SK-N-SH treated with all-trans-retinoic acid at 6 μM for 48 hours (cell line): ENCODE results near the gene PCYT1B.

Source experiments
- ATAC-seq: fragments of 200-7000 bp; cut with Tn5 transposase; 3 replicates; pipeline ENCODE4 v1.9.1; 2020; ENCODE audit warnings: mild to moderate bottlenecking, moderate library complexity
- ARNTL ChIP-seq: fragments of 450-650 bp; formaldehyde crosslinking; IDR thresholded peaks from 2 replicates; pipeline ENCODE4 v1.5.0; 2020; ENCODE audit warnings: low read depth, mild to moderate bottlenecking, moderate library complexity, borderline replicate concordance
- CREB5 ChIP-seq: fragments of 250-450 bp; sonication (Bioruptor Pico); IDR thresholded peaks from 2 replicates; pipeline ENCODE4 v1.5.1; 2020; ENCODE audit warnings: low read depth, mild to moderate bottlenecking, moderate library complexity
- CSDC2 ChIP-seq: fragments of 250-450 bp; sonication (Bioruptor Pico); IDR thresholded peaks from 2 replicates; pipeline ENCODE4 v1.5.0; 2020; ENCODE audit warnings: mild to moderate bottlenecking, moderate library complexity
- ESRRG ChIP-seq: fragments of 250-450 bp; sonication (Bioruptor Pico); IDR thresholded peaks from 2 replicates; pipeline ENCODE4 v1.6.1; 2021; ENCODE audit warnings: mild to moderate bottlenecking
- GLIS3 ChIP-seq: fragments of 250-450 bp; sonication (Bioruptor Pico); IDR thresholded peaks from 2 replicates; pipeline ENCODE4 v1.5.0; 2020; ENCODE audit warnings: mild to moderate bottlenecking, moderate library complexity
- ISL1 ChIP-seq: fragments of 250-450 bp; sonication (Bioruptor Pico); IDR thresholded peaks from 2 replicates; pipeline ENCODE4 v2.1.2; 2022; ENCODE audit warnings: mild to moderate bottlenecking, moderate library complexity
- OSR1 ChIP-seq: fragments of 250-450 bp; sonication (Bioruptor Pico); IDR thresholded peaks from 2 replicates; pipeline ENCODE4 v1.8.0; 2022; ENCODE audit warnings: moderate library complexity, mild to moderate bottlenecking, inconsistent platforms
- PPARA ChIP-seq: fragments of 250-450 bp; sonication (Bioruptor Pico); IDR thresholded peaks from 2 replicates; pipeline ENCODE4 v1.5.0; 2020; ENCODE audit warnings: mild to moderate bottlenecking, borderline replicate concordance
- RARB ChIP-seq: fragments of 250-450 bp; sonication (Bioruptor Pico); IDR thresholded peaks from 2 replicates; pipeline ENCODE4 v1.8.0; 2021; ENCODE audit warnings: mild to moderate bottlenecking, moderate library complexity
- TCF4 ChIP-seq: fragments of 250-450 bp; sonication (Bioruptor Pico); IDR thresholded peaks from 2 replicates; pipeline ENCODE4 v1.8.0; 2021; ENCODE audit warnings: mild to moderate bottlenecking, moderate library complexity, borderline replicate concordance
- TOX ChIP-seq: fragments of 250-450 bp; sonication (Bioruptor Pico); IDR thresholded peaks from 2 replicates; pipeline ENCODE4 v1.8.0; 2021; ENCODE audit warnings: mild to moderate bottlenecking, moderate library complexity, borderline replicate concordance
- TSHZ2 ChIP-seq: fragments of 250-450 bp; sonication (Bioruptor Pico); IDR thresholded peaks from 2 replicates; pipeline ENCODE4 v1.5.0; 2020; ENCODE audit warnings: mild to moderate bottlenecking, moderate library complexity
- ZC3H10 ChIP-seq: fragments of 250-450 bp; sonication (Bioruptor Pico); IDR thresholded peaks from 2 replicates; pipeline ENCODE4 v1.5.1; 2021; ENCODE audit warnings: mild to moderate bottlenecking, moderate library complexity
- ZFP3 ChIP-seq: fragments of 250-450 bp; sonication (Bioruptor Pico); IDR thresholded peaks from 2 replicates; pipeline ENCODE4 v1.5.0; 2020; ENCODE audit warnings: mild to moderate bottlenecking, moderate library complexity
- ZFP30 ChIP-seq: fragments of 450-650 bp; formaldehyde crosslinking; IDR thresholded peaks from 2 replicates; pipeline ENCODE4 v1.5.0; 2022; ENCODE audit warnings: mild to moderate bottlenecking, moderate library complexity
- ZNF565 ChIP-seq: fragments of 450-650 bp; formaldehyde crosslinking; conservative IDR thresholded peaks from 2 replicates; pipeline ENCODE4 v1.5.0; 2020; ENCODE audit warnings: low read depth, mild to moderate bottlenecking, moderate library complexity
- ZNF8 ChIP-seq: fragments of 450-650 bp; formaldehyde crosslinking; IDR thresholded peaks from 2 replicates; pipeline ENCODE4 v1.5.0; 2020; ENCODE audit warnings: mild to moderate bottlenecking, moderate library complexity
- TF ChIP-seq, protein P1 (sequence below): fragments of 250-450 bp; sonication (Bioruptor Pico); IDR thresholded peaks from 2 replicates; pipeline ENCODE4 v1.8.0; 2020; ENCODE audit warnings: mild to moderate bottlenecking, moderate library complexity, borderline replicate concordance
- TF ChIP-seq, protein P2 (sequence below): fragments of 250-450 bp; sonication (Bioruptor Pico); IDR thresholded peaks from 2 replicates; pipeline ENCODE4 v1.5.1; 2021; ENCODE audit warnings: mild to moderate bottlenecking, moderate library complexity
- TF ChIP-seq, protein P3 (sequence below): fragments of 250-450 bp; sonication (Bioruptor Pico); IDR thresholded peaks from 2 replicates; pipeline ENCODE4 v1.8.0; 2021; ENCODE audit warnings: low read depth, mild to moderate bottlenecking, moderate library complexity, borderline replicate concordance

The PCYT1B gene

DNA sequence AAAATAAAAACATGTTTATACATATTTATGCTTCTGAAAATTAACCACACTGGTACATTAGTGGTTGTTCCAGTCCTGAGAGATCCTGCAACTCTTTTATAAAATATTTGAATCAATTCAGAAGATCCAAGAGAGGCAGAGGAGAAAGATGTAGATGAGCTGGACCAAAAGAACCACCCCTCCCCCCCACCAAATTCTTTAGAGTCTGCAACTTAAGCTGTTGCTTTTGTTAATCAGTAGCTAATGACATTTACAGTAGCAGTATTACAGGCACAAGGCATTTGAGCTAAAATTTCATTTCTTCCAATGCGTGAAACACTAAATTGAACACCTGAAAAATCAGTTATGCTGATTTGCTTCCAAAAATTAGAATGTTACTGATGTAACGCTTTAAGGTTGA is 120.5 kb downstream of the PCYT1B start:
- no peak for ATAC-seq
- TF ChIP-seq TOX = no peak
- no peak for TF ChIP-seq ZNF565 (CRISPR knock-in tag)
- TF ChIP-seq OSR1 = no peak
- TF ChIP-seq ARNTL (CRISPR knock-in tag) = no peak
- TF ChIP-seq, protein P1, sequence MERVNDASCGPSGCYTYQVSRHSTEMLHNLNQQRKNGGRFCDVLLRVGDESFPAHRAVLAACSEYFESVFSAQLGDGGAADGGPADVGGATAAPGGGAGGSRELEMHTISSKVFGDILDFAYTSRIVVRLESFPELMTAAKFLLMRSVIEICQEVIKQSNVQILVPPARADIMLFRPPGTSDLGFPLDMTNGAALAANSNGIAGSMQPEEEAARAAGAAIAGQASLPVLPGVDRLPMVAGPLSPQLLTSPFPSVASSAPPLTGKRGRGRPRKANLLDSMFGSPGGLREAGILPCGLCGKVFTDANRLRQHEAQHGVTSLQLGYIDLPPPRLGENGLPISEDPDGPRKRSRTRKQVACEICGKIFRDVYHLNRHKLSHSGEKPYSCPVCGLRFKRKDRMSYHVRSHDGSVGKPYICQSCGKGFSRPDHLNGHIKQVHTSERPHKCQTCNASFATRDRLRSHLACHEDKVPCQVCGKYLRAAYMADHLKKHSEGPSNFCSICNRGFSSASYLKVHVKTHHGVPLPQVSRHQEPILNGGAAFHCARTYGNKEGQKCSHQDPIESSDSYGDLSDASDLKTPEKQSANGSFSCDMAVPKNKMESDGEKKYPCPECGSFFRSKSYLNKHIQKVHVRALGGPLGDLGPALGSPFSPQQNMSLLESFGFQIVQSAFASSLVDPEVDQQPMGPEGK (CRISPR knock-in tag) = no peak
- TF ChIP-seq ISL1 (CRISPR knock-in tag) = no peak
- no peak for TF ChIP-seq ZNF8 (CRISPR knock-in tag)
- TF ChIP-seq, protein P2, sequence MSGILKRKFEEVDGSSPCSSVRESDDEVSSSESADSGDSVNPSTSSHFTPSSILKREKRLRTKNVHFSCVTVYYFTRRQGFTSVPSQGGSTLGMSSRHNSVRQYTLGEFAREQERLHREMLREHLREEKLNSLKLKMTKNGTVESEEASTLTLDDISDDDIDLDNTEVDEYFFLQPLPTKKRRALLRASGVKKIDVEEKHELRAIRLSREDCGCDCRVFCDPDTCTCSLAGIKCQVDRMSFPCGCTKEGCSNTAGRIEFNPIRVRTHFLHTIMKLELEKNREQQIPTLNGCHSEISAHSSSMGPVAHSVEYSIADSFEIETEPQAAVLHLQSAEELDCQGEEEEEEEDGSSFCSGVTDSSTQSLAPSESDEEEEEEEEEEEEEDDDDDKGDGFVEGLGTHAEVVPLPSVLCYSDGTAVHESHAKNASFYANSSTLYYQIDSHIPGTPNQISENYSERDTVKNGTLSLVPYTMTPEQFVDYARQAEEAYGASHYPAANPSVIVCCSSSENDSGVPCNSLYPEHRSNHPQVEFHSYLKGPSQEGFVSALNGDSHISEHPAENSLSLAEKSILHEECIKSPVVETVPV (CRISPR knock-in tag) = no peak
- TF ChIP-seq PPARA (CRISPR knock-in tag) = no peak
- no peak for TF ChIP-seq ZFP3 (CRISPR knock-in tag)
- TF ChIP-seq ZC3H10 = no peak
- TF ChIP-seq GLIS3 (CRISPR knock-in tag) = no peak
- no peak for TF ChIP-seq CREB5 (CRISPR knock-in tag)

GRCh38 chrX:24525455-24525854 is 121.7 kb downstream of the PCYT1B start:
- ATAC-seq = no peak
- TF ChIP-seq GLIS3 (CRISPR knock-in tag) (no peak), ESRRG (CRISPR knock-in tag) (no peak), CREB5 (CRISPR knock-in tag) (no peak), ZFP3 (CRISPR knock-in tag) (no peak)

DNA sequence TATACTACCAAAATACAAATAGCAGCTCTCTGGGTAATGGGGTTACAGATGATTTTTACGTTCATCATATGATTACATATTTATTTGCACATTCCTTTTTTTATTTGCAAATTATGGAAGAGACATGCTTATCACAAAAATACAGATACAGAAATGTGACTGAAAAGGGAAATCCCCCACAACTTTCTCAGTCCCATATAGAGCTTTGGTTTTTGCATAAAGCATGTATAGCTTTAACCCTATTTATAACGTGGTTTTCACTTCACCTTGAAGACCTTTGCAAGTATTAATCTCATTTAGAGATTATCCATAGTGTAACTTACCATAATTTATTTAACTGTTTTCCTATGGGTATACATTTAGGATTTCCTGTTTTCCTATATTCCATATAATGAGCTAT is 126.7 kb downstream of the PCYT1B start:
- TF ChIP-seq CSDC2 = no peak
- no peak for TF ChIP-seq OSR1
- no peak for TF ChIP-seq ESRRG (CRISPR knock-in tag)
- no peak for ATAC-seq

DNA sequence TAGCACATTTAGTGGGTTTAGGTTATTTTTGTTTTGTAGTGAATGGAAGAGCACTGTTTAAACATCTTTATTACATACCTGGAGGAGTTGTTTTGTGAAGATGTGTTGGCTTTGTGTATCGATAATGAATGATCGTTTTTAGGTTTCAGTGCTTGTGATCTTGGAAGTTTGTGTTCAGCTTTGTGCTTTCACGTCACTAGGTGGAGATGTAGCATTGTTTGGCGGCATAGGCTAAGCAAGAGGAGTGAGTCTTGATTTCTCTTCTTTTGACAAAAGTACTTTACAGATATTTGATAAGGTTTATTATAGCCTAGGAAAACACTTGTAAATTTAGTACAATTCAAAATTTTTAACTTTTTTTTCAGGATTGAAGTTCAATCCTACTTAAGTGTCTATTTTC is 131.7 kb downstream of the PCYT1B start:
- no peak for TF ChIP-seq RARB
- TF ChIP-seq PPARA (CRISPR knock-in tag) = no peak
- no peak for TF ChIP-seq ZFP30 (CRISPR knock-in tag)
- TF ChIP-seq TOX = no peak
- TF ChIP-seq, protein P3, sequence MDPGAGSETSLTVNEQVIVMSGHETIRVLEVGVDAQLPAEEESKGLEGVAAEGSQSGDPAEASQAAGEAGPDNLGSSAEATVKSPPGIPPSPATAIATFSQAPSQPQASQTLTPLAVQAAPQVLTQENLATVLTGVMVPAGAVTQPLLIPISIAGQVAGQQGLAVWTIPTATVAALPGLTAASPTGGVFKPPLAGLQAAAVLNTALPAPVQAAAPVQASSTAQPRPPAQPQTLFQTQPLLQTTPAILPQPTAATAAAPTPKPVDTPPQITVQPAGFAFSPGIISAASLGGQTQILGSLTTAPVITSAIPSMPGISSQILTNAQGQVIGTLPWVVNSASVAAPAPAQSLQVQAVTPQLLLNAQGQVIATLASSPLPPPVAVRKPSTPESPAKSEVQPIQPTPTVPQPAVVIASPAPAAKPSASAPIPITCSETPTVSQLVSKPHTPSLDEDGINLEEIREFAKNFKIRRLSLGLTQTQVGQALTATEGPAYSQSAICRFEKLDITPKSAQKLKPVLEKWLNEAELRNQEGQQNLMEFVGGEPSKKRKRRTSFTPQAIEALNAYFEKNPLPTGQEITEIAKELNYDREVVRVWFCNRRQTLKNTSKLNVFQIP (CRISPR knock-in tag) = no peak
- TF ChIP-seq ARNTL (CRISPR knock-in tag) = no peak
- TF ChIP-seq ZC3H10 = no peak
- TF ChIP-seq ESRRG (CRISPR knock-in tag) = no peak
- 0 out of 3 replicates have a peak, but pooled peaks have one; percentile 36 for ATAC-seq

DNA sequence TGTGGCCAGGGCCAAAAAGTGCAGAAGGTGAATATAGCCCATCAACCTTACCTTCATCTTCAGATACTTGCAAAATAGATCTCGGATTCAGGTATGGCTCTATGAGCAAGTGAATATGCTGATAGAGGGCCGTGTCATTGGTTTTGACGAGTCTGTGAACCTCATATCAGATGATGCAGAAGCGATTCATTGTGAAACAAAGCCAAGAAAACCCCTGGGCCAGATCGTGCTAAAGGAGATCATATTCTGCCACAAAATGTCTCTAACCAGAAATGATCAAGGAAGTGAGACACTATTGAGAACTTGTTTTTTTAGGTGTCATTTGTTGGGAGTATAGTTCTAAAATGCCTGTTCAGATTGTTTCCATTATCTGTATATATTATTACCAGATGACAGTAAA is 133.7 kb downstream of the PCYT1B start:
- ATAC-seq = no peak
- TF ChIP-seq TCF4 (CRISPR knock-in tag) (no peak), CREB5 (CRISPR knock-in tag) (no peak), PPARA (CRISPR knock-in tag) (no peak), ARNTL (CRISPR knock-in tag) (no peak), CSDC2 (no peak), OSR1 (no peak), ZFP30 (CRISPR knock-in tag) (no peak), ZC3H10 (no peak), TSHZ2 (no peak), GLIS3 (CRISPR knock-in tag) (no peak), ZNF8 (CRISPR knock-in tag) (no peak)
- TF ChIP-seq, protein P3 (CRISPR knock-in tag) = no peak
